Neuronal stem cell (in vitro differentiated cells): ENCODE data around the gene CIDEA.

Experiments used
- DNase-seq: peaks from one replicate; pipeline ENCODE4 v3.0.0-alpha.2; 2013; ENCODE audit warnings: low spot score
- H2AFZ ChIP-seq: one replicate; pipeline ENCODE4 v1.6.1; 2013; ENCODE audit warnings: mild to moderate bottlenecking, low read length, inconsistent platforms
- H2AK5ac ChIP-seq: 2 replicates; pipeline ENCODE4 v1.6.1; 2013; ENCODE audit warnings: low read depth, mild to moderate bottlenecking, inconsistent platforms, low read length, moderate library complexity, mixed read lengths
- H2BK120ac ChIP-seq: 2 replicates; pipeline ENCODE4 v1.6.1; 2013; ENCODE audit warnings: low read depth, mild to moderate bottlenecking, inconsistent platforms, low read length, moderate library complexity, mixed read lengths
- H2BK12ac ChIP-seq: one replicate; pipeline ENCODE4 v1.6.1; 2013; ENCODE audit warnings: low read length, inconsistent platforms
- H2BK15ac ChIP-seq: 2 replicates; pipeline ENCODE4 v1.6.1; 2013; ENCODE audit warnings: mild to moderate bottlenecking, low read length, inconsistent platforms, mixed read lengths
- H2BK5ac ChIP-seq: one replicate; pipeline ENCODE4 v1.6.1; 2013; ENCODE audit warnings: inconsistent platforms, mild to moderate bottlenecking, low read length, moderate library complexity
- H3K14ac ChIP-seq: one replicate; pipeline ENCODE4 v1.6.1; 2013; ENCODE audit warnings: low read length, inconsistent platforms
- H3K18ac ChIP-seq: 2 replicates; pipeline ENCODE4 v1.6.1; 2013; ENCODE audit warnings: low read length, inconsistent platforms
- H3K23ac ChIP-seq: 2 replicates; pipeline ENCODE4 v1.6.1; 2013; ENCODE audit warnings: low read depth, mild to moderate bottlenecking, mixed read lengths, low read length, inconsistent platforms; ENCODE audit not compliant: poor library complexity
- H3K27ac ChIP-seq: replicated peaks from 3 replicates; pipeline ENCODE4 v1.5.1; 2013; ENCODE audit warnings: low read length, inconsistent platforms
- H3K27me3 ChIP-seq, 3 experiments: 2 replicates each; pipeline ENCODE4 v1.6.1; 2013; ENCODE audit warnings: low read length in 3 of 3, mild to moderate bottlenecking in 2 of 3, inconsistent platforms in 1 of 3, low read depth in 1 of 3, mixed read lengths in 1 of 3, moderate library complexity in 1 of 3; ENCODE audit not compliant: control insufficient read depth in 3 of 3, insufficient read depth in 3 of 3
- H3K36me3 ChIP-seq, 2 donors: replicated peaks in 1 of 2; 2 replicates each; pipeline ENCODE4 v1.6.1; 2013; ENCODE audit warnings: low read length in 2 of 2; ENCODE audit not compliant: control insufficient read depth in 2 of 2, insufficient read depth in 2 of 2
- H3K4ac ChIP-seq: 2 replicates; pipeline ENCODE4 v1.6.1; 2013; ENCODE audit warnings: inconsistent platforms, mild to moderate bottlenecking, low read length, moderate library complexity
- H3K4me1 ChIP-seq, 2 donors: 1 replicate in 1 of 2; 2 replicates in 1 of 2; pipeline ENCODE4 v1.6.1; 2013; ENCODE audit warnings: low read length in 2 of 2, low read depth in 1 of 2; ENCODE audit not compliant: control insufficient read depth in 2 of 2, insufficient read depth in 1 of 2
- H3K4me2 ChIP-seq: one replicate; pipeline ENCODE4 v1.6.1; 2013; ENCODE audit warnings: mild to moderate bottlenecking, low read length, inconsistent platforms; ENCODE audit not compliant: insufficient read depth, poor library complexity, severe bottlenecking
- H3K4me3 ChIP-seq, 2 donors: 2 replicates each; pipeline ENCODE4 v1.5.1; 2013; ENCODE audit warnings: low read length in 2 of 2, mild to moderate bottlenecking in 2 of 2, inconsistent platforms in 1 of 2, moderate library complexity in 1 of 2
- H3K79me1 ChIP-seq: one replicate; pipeline ENCODE4 v1.6.1; 2013; ENCODE audit warnings: low read depth, mild to moderate bottlenecking, inconsistent platforms, low read length, moderate library complexity
- H3K9ac ChIP-seq: one replicate; pipeline ENCODE4 v1.6.1; 2013; ENCODE audit warnings: mild to moderate bottlenecking, low read depth, low read length, inconsistent platforms; ENCODE audit not compliant: poor library complexity
- H3K9me3 ChIP-seq, 2 donors: replicated peaks in 1 of 2; 2 replicates each; pipeline versions ENCODE3 to v1.6.1; 2013; ENCODE audit warnings: low read length in 2 of 2, mild to moderate bottlenecking in 2 of 2, inconsistent platforms in 1 of 2, low read depth in 1 of 2, mixed read lengths in 1 of 2, moderate library complexity in 1 of 2; ENCODE audit not compliant: control insufficient read depth in 2 of 2, insufficient read depth in 1 of 2
- H4K8ac ChIP-seq: one replicate; pipeline ENCODE4 v1.6.1; 2013; ENCODE audit warnings: low read depth, mild to moderate bottlenecking, inconsistent platforms, low read length, moderate library complexity
- H4K91ac ChIP-seq: one replicate; pipeline ENCODE4 v1.6.1; 2013; ENCODE audit warnings: low read length, low read depth, mild to moderate bottlenecking, inconsistent platforms; ENCODE audit not compliant: poor library complexity
- WGBS, 2 donors: extraction: QIAGEN DNeasy Blood & Tissue Kit; methylation state at CpG; one replicate each; pipeline ENCODE4 v1.1.7; 2013; ENCODE audit warnings: missing lambda C conversion rate in 2 of 2, mixed read lengths in 1 of 2; ENCODE audit not compliant: insufficient read length in 2 of 2, insufficient replicate concordance in 1 of 2; ENCODE audit errors: extremely low coverage in 2 of 2; 5-methylcytosine and 5-hydroxymethylcytosine counted together

CIDEA gene

DNA sequence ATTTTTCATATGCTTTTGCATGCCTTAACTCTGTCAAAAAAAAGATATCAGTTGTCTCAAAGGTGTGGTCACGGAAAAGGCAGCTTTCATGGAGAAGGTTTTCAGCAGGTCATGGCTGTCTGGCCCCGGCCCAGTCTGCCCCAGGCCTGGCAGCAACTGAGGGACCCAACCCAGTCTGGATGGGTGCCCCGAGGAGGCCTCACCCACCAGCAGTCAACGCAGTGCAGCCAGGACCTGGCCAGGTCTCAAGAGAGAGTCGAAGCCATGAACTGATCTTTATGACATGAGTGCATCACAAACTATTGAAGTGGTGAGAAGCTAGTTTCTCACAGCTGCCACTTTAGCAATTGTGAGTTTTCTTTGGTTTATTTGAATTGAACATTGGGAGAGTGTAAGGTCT is 61.8 kb downstream of the CIDEA start:
- no peak overlapping the region for H2BK15ac ChIP-seq
- WGBS, 2 donors, result no CpG with 5 or more reads among the region's 5 CpGs
- DNase-seq, result no peak
- no peaks in the 10 kb centered on the region for H3K27me3 ChIP-seq
- H3K18ac ChIP-seq, result no peak overlapping the region
- H4K91ac ChIP-seq, result no peak overlapping the region
- H3K23ac ChIP-seq, result no peak overlapping the region
- H3K9ac ChIP-seq, result no peak overlapping the region
- peaks cover 2% of the 10 kb centered on the region for H3K79me1 ChIP-seq
- no peaks in the 10 kb centered on the region for H3K4me1 ChIP-seq
- no peak overlapping the region for H3K4me2 ChIP-seq
- H2BK5ac ChIP-seq, result no peak overlapping the region
- H2BK12ac ChIP-seq, result no peak overlapping the region
- no peak overlapping the region for H4K8ac ChIP-seq
- H2AFZ ChIP-seq, result no peak overlapping the region
- H3K27ac ChIP-seq, result no peak overlapping the region
- H2BK120ac ChIP-seq, result no peak overlapping the region
- no peak overlapping the region for H2AK5ac ChIP-seq
- H3K4ac ChIP-seq, result no peak overlapping the region
- no peak overlapping the region for H3K14ac ChIP-seq
- H3K4me3 ChIP-seq, result no peak overlapping the region
- peaks cover 3 to 88% of the 10 kb centered on the region in 2 donors for H3K36me3 ChIP-seq
- H3K9me3 ChIP-seq, result peaks cover 2 to 15% of the 10 kb centered on the region in 2 donors

DNA sequence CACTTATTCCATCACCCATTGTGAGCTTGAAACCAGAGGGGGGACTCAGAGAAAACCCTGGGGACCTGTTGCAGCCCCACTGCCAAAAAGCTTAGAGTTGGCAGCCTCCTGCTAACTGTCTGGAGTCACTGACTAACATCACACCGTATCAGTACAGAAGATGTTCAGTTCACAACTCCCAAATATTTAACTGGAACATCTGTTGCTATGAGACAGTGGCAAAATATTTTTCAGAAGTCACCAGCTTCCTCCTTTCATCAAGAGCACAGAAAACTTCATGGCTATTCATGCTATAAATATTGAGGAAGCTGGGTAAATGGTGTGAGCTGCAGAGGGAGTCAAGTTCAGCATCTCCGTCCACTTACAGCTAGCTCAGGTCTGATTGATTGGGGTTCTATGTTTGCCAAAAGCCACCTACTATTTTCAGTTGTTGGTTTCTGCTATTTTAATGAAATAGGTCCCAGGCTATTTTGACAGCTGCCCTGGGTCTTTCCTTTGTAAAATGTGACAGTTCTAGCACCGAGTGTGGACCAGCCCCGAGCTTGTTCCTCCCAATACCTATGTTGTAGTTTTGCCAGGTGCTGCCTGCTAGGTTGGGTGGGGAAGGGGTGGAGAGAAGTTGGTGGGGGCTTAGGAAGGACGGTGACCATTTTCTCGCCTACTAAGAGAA is 63.6 kb downstream of the CIDEA start:
- no peak overlapping the region for H3K4me3 ChIP-seq
- H2BK120ac ChIP-seq, result no peak overlapping the region
- H3K36me3 ChIP-seq, result peaks cover 3 to 90% of the 10 kb centered on the region in 2 donors
- H2AFZ ChIP-seq, result no peak overlapping the region
- peaks cover 2% of the 10 kb centered on the region for H3K79me1 ChIP-seq
- H3K27ac ChIP-seq, result no peak overlapping the region
- no peaks in the 10 kb centered on the region for H3K9me3 ChIP-seq
- H4K91ac ChIP-seq, result no peak overlapping the region
- H3K14ac ChIP-seq, result no peak overlapping the region
- H3K18ac ChIP-seq, result no peak overlapping the region
- H2BK12ac ChIP-seq, result no peak overlapping the region
- H3K9ac ChIP-seq, result no peak overlapping the region
- DNase-seq, result no peak
- WGBS, 2 donors, result no CpG with 5 or more reads among the region's 6 CpGs
- H2BK15ac ChIP-seq, result no peak overlapping the region
- no peaks in the 10 kb centered on the region for H3K27me3 ChIP-seq
- no peak overlapping the region for H2BK5ac ChIP-seq
- no peak overlapping the region for H4K8ac ChIP-seq
- no peak overlapping the region for H3K4ac ChIP-seq
- H3K4me1 ChIP-seq, result no peaks in the 10 kb centered on the region
- no peak overlapping the region for H3K4me2 ChIP-seq
- no peak overlapping the region for H2AK5ac ChIP-seq
- H3K23ac ChIP-seq, result no peak overlapping the region

GRCh38 chr18:12318334-12318697 is 64.2 kb downstream of the CIDEA start:
- no peak overlapping the region for H2AFZ ChIP-seq
- no peak for DNase-seq
- H3K23ac ChIP-seq, result no peak overlapping the region
- H3K27ac ChIP-seq, result no peak overlapping the region
- H3K9ac ChIP-seq, result no peak overlapping the region
- H4K91ac ChIP-seq, result no peak overlapping the region
- no peaks in the 10 kb centered on the region for H3K4me1 ChIP-seq
- H3K4ac ChIP-seq, result no peak overlapping the region
- H3K9me3 ChIP-seq, result no peaks in the 10 kb centered on the region
- H3K18ac ChIP-seq, result no peak overlapping the region
- H3K36me3 ChIP-seq, result peaks cover 3 to 90% of the 10 kb centered on the region in 2 donors
- H2BK5ac ChIP-seq, result no peak overlapping the region
- no peak overlapping the region for H3K4me2 ChIP-seq
- H2BK120ac ChIP-seq, result no peak overlapping the region
- H3K79me1 ChIP-seq, result peaks cover 2% of the 10 kb centered on the region
- H2BK15ac ChIP-seq, result no peak overlapping the region
- H3K4me3 ChIP-seq, result no peak overlapping the region
- H2BK12ac ChIP-seq, result no peak overlapping the region
- H2AK5ac ChIP-seq, result no peak overlapping the region
- no peaks in the 10 kb centered on the region for H3K27me3 ChIP-seq
- no peak overlapping the region for H3K14ac ChIP-seq
- no CpG with 5 or more reads among the region's 5 CpGs for WGBS, 2 donors
- no peak overlapping the region for H4K8ac ChIP-seq

GRCh38 chr18:12318857-12319256 is 64.7 kb downstream of the CIDEA start:
- H3K4me2 ChIP-seq, result no peak overlapping the region

More at GRCh38 chr18:12318857-12319256, 64.7 kb downstream of the CIDEA start:
- no peak overlapping the region for H3K4me3 ChIP-seq
- no peak overlapping the region for H3K18ac ChIP-seq
- no peak overlapping the region for H4K8ac ChIP-seq
- no CpG with 5 or more reads among the region's 5 CpGs for WGBS, 2 donors
- no peak for DNase-seq
- peaks cover 3 to 89% of the 10 kb centered on the region in 2 donors for H3K36me3 ChIP-seq
- H3K4me1 ChIP-seq, result no peaks in the 10 kb centered on the region
- H2AFZ ChIP-seq, result no peak overlapping the region
- H2BK120ac ChIP-seq, result no peak overlapping the region
- no peak overlapping the region for H3K23ac ChIP-seq
- no peak overlapping the region for H3K14ac ChIP-seq
- H2BK5ac ChIP-seq, result no peak overlapping the region
- no peak overlapping the region for H3K9ac ChIP-seq
- no peak overlapping the region for H2BK12ac ChIP-seq
- H2AK5ac ChIP-seq, result no peak overlapping the region
- H3K27ac ChIP-seq, result no peak overlapping the region
- no peak overlapping the region for H2BK15ac ChIP-seq
- H3K9me3 ChIP-seq, result no peaks in the 10 kb centered on the region
- no peak overlapping the region for H3K4ac ChIP-seq
- peaks cover 2% of the 10 kb centered on the region for H3K79me1 ChIP-seq
- H4K91ac ChIP-seq, result no peak overlapping the region
- no peaks in the 10 kb centered on the region for H3K27me3 ChIP-seq
